ENCODE measurements around the gene SMAD7.
"Not testable (repeated sequence)": the region's sequence is repeated elsewhere in the genome, so short reads cannot be mapped to it uniquely, and the experiment has no call there.

The SMAD7 gene

DNA sequence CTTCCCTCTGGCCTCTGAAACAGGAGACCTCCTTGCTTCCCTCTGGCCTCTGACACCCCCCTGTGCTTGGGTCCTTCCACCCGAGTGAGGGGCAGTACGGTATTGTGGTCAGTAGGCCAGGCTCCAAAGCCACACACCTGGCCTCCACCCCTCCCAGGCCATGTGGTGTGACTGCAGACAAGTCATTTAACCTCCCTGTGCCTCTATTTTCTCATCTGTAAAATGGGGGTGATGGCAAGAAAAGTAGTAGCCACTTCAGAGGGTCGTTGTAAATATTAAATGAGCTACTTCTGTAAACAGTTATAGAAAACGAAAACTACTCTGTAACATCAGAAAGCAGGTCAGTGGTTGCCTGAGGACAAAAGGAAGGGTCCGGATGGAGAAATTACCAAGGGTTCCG lies 74.2 kb downstream of the SMAD7 start:
- no peak for DNase-seq

DNA sequence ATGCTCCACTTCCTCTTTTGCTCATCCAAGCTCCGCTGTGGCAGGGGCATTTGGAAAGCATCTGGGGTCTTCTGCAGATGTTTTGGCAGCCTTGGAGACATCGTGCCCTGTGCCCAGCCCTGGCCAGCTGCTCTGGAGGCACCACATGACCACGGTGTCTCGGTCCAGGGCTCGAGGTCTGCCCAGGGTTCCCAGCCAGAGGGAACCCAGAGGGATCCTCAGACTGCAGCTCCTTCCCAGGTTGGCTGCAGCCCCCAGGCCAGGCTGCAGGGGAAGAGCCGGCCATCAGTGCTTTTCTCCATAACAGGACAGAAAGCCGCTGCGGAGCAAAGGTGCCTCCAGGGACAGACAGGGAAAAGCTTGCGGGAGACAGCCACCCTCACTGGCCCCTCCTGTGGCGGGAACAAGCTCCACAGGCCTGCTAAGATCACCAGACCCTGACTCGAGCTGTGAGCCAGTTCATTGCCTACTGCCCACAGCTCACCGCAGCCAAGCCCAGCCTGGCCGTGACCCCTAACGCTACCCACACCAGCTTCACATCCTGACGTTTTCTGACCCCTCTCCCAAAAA lies 74.7 kb downstream of the SMAD7 start:
- DNase-seq: no peak

DNA sequence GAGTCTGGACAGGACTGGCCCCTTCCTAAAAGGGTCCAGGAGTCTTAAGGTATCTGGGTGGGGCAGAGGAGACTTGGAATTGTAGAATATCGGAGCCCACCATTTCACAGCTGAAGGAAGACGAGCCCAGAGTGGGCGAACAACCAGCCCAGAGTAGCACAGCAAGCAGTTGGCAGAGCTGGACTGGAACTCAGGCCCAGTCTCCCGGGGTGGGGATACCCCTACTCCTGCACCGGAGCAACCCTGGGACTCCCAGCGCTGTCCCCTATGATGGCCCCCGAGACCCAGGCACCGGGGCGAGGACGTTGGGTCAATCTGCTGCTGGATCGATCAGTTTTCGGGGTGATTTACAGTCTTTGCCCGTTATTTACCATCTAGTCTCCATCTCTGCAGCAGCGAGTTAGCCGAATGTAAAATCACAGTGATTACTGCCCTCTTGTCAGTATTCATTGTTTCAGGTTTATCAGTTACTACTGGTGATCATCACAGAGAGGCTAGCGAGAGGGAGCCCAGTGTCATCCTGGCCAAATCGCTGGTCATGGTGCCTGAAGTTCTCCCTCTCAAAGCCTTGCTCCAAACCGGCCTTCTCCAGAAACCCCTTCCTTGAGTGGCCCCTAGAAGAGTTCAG lies 75.3 kb downstream of the SMAD7 start:
- no peak for DNase-seq

DNA sequence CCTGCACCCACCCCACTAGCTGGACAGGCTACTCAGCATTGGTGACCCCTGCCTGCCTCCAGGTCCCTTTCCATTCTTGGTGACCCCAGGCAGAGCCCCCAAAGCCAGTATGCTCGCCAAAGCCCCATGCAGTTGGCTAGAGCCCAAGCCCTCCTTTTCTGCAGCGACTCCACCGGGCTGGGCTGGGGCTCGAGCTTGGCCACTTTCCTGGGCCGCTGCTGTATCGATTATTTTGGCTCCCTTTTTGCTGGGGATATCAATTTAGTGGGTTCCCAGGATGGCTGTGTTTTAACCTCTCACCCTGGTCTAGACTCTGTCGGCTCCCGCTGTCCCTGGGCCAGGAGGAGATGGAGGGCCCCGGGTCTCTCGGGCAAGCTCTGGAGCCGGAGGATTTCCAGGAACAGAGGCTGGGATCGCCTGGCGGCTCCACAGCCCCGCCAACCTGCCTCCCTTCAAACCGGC lies 76.0 kb downstream of the SMAD7 start:
- DNase-seq: no peak

DNA sequence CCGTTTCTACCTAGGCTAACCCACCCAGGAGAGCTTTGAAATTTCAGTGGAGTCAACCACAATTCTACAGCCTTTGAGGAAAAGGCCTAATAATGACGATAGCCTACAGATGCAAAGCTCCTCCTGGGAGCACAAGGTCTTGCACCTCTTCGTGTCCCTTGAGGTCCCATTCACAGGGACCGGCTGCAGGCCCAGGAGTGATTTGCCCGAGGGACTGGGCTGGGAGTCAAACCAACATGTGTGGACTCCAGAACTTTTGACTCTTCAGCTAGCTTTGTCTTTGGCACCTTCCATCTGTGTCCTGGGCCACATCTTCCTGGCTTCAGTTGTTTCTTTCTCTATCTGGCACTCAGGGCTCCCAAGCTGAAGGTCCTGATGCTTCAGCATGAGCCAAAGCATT lies 76.5 kb downstream of the SMAD7 start:
- DNase-seq: no peak

DNA sequence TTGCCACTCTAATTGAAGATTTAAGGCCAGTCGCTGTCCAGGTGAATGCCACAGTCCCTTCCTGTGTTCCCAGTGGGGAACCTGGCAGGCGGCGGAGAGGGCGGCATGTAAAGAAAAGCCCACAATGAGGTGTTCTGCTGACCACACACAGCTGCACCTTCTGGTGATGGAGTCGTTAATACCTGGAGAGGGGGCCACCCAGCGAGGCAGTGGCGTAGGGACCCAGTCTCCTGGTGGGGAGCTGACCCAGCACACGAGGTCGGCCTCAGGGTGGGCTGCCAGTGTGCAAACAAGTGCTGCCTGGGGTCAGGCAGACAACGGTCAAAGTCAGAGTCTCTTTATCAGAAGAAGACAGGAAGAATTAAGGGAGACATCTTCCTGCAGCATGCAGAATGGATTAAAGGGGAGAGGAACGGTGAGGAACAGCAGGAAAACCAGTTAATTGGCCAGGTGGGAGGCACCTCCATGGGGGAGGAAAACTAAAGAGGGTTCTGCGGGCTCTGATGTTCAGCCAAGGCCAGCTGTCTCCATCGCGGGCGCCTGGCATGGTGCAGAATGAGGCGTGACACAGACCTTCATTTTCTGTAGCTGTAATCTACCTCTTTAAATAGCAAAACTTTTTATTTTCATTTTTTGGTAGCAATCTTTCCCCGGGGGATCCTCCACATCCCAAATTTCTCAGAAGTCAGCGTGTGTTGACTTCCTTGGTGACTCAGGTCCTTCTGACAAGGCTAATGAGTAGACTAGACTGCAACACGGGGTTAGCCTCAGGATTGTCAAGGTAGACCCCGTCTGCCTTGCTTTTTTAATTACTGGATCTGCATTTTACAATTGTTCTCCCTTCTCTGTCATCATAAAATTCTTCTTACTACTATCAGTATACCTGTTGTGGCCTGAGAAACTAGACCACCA lies 78.3 kb downstream of the SMAD7 start:
- no peak for DNase-seq

DNA sequence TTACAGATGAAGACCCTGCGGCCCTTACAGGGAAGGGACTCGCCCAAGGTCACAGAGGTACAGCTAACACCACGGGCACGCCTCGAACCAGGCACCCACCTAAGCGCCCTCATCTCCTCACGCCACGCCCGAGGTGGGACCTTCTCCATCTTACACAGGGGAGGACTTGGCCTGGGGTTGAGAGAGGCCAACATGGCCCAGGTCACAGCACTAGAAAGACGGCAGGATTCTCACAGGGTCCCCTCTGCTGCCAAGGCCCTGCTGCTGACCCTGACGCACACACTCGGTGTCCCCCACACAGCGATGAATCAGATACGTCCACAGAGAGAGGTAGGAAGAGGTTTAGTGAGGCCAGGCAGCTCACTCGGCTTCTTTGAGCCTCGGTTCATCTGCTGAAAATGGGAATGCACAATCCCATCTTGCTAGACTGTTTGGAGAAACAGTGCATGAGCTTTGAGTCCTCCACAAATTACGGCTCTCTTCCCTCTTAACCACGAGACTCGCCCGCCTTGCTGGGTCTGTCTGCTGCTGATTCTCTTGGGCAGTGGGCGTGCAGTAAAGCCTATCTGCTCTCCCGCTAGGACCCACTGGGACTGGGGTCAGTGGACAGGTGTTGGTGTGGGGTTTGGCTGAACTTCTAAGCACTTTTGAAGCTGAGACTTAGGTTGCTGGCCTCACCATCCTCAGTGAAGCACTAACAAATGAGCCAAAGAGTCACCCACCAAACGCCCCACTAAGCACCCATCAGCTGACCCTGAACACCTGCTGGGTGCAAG lies 79.2 kb downstream of the SMAD7 start:
- no peak for DNase-seq

DNA sequence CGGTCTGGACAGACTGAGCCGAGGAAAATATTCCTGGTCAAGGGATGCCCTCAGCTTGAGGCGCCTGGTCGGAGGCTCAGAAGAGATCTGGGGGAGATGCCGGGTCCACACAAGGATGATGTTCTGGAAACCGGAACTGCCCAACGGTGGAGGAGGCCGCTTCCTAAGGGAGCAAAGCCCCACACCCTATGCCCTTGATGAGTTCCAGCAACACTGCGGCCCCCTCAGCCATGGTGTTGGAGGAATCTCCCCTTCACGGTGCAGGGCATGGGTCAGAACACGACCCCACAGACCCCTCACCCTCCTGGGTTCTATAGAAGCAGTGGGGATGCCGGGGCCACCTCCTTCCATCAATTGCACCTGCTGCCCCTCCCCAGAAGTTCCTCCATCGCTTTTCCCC lies 79.8 kb downstream of the SMAD7 start:
- DNase-seq: not testable (repeated sequence)

Measured in SW 1271 (cell line).